ENCODE data around the gene ZNF417.

- no peak for TF ChIP-seq CTCF (IDR thresholded peaks at IDR 0.05)
- no peak for TF ChIP-seq EZH2 (IDR thresholded peaks at IDR 0.05; ENCODE audit: borderline replicate concordance, insufficient read depth, low read depth, low read length, poor library complexity, severe bottlenecking)
These were observed 28.3 kb downstream of the ZNF417 start for GRCh38 chr19:57888107-57888559.
